SK-N-SH (cell line): ENCODE data around the gene MC3R. TPM values are rescaled to one million over a fixed set of nuclear protein-coding genes. Genes with fewer than 3 reads are reported as not detected.

ENCODE experiments used
- CTCF ChIA-PET: fragments of 300-600, 350-600 bp; formaldehyde crosslinking; extraction: SDS; loops from one replicate; lab custom pipeline; 2021; lab: Yijun Ruan, JAX
- POLR2A ChIA-PET: fragments of 350-600 bp; sonication (Branson Sonifier 250); formaldehyde crosslinking; extraction: SDS; loops from one replicate; lab custom pipeline; 2020; ENCODE audit warnings: antibody characterized with exemption, inconsistent platforms; lab: Yijun Ruan, JAX
- DNase-seq: peaks from one replicate; pipeline ENCODE4 v3.0.0; 2012
- H2AFZ ChIP-seq: fragments of 200-600 bp; sonication (generic); 2 replicates; pipeline ENCODE4 v1.8.1; 2016; ENCODE audit warnings: antibody characterized with exemption, mild to moderate bottlenecking, low read depth
- H3F3A ChIP-seq: fragments of 200-600 bp; sonication (generic); replicated peaks from 2 replicates; pipeline ENCODE3; 2016; ENCODE audit warnings: antibody characterized with exemption, mild to moderate bottlenecking; ENCODE audit not compliant: insufficient read depth
- H3K27ac ChIP-seq, 2 experiments: fragments of 200-500 bp in 1 of 2; fragments of 200-600 bp in 1 of 2; sonication (Bioruptor generic) in 1 of 2; sonication (generic), shearing (Covaris generic) in 1 of 2; 2 replicates each; pipeline versions ENCODE4 v1.5.1 to v1.6.1; 2014 to 2016; ENCODE audit warnings: low read depth in 2 of 2, inconsistent platforms in 1 of 2, low read length in 1 of 2, mild to moderate bottlenecking in 1 of 2, mixed read lengths in 1 of 2
- H3K27me3 ChIP-seq: fragments of 200-600 bp; sonication (generic), shearing (Covaris generic); 2 replicates; pipeline ENCODE4 v1.6.1; 2016; ENCODE audit warnings: mixed run types; ENCODE audit not compliant: insufficient read depth
- H3K36me3 ChIP-seq, 2 experiments: fragments of 200-500 bp in 1 of 2; fragments of 200-600 bp in 1 of 2; sonication (Bioruptor generic) in 1 of 2; sonication (generic) in 1 of 2; replicated peaks in 1 of 2; 2 replicates each; pipeline versions ENCODE3 to v1.5.1; 2014 to 2016; ENCODE audit warnings: low read length in 1 of 2, mild to moderate bottlenecking in 1 of 2; ENCODE audit not compliant: insufficient read depth in 2 of 2, control insufficient read depth in 1 of 2
- H3K4me1 ChIP-seq, 2 experiments: fragments of 200-500 bp in 1 of 2; fragments of 200-600 bp in 1 of 2; sonication (Bioruptor generic) in 1 of 2; sonication (generic), shearing (Covaris generic) in 1 of 2; 2 replicates each; pipeline versions ENCODE4 v1.5.1 to v1.6.1; 2014 to 2016; ENCODE audit warnings: low read depth in 1 of 2, low read length in 1 of 2, mixed run types in 1 of 2; ENCODE audit not compliant: insufficient read depth in 2 of 2, control insufficient read depth in 1 of 2
- H3K4me2 ChIP-seq: fragments of 200-600 bp; sonication (generic), shearing (Covaris generic); 2 replicates; pipeline ENCODE4 v1.6.1; 2017; ENCODE audit warnings: mixed run types
- H3K4me3 ChIP-seq, 2 experiments: fragments of 200-500 bp in 1 of 2; fragments of 200-600 bp in 1 of 2; sonication (Bioruptor generic) in 1 of 2; sonication (generic), shearing (Covaris generic) in 1 of 2; 2 replicates each; pipeline versions ENCODE4 v1.5.1 to v1.8.1; 2014 to 2016; ENCODE audit warnings: low read depth in 2 of 2, inconsistent platforms in 1 of 2, low read length in 1 of 2, mild to moderate bottlenecking in 1 of 2, mixed read lengths in 1 of 2, moderate library complexity in 1 of 2
- H3K79me2 ChIP-seq: fragments of 200-600 bp; sonication (generic); 2 replicates; pipeline ENCODE4 v1.8.1; 2017; ENCODE audit warnings: mild to moderate bottlenecking; ENCODE audit not compliant: insufficient read depth
- H3K9ac ChIP-seq: fragments of 200-600 bp; sonication (generic); 2 replicates; pipeline ENCODE4 v1.6.1; 2017; ENCODE audit warnings: mixed run types
- H3K9me2 ChIP-seq: fragments of 200-600 bp; sonication (generic); 2 replicates; pipeline ENCODE4 v1.6.1; 2017; ENCODE audit warnings: mixed run types
- H3K9me3 ChIP-seq: fragments of 200-600 bp; sonication (generic); 2 replicates; pipeline ENCODE4 v1.6.1; 2017; ENCODE audit warnings: mixed run types, mild to moderate bottlenecking, moderate library complexity
- H4K20me1 ChIP-seq: fragments of 200-600 bp; sonication (generic); 2 replicates; pipeline ENCODE4 v1.6.1; 2017; ENCODE audit warnings: mild to moderate bottlenecking, mixed run types; ENCODE audit not compliant: insufficient read depth
- CTCF ChIP-seq: fragments of 200-600 bp; sonication (generic); IDR thresholded peaks from 2 replicates; pipeline ENCODE4 v1.6.1; 2017; ENCODE audit warnings: antibody characterized with exemption, mild to moderate bottlenecking, moderate library complexity
- EZH2phosphoT487 ChIP-seq: fragments of 200-600 bp; sonication (generic); IDR thresholded peaks from 2 replicates; pipeline ENCODE4 v1.6.1; 2017; ENCODE audit warnings: low read depth, mixed run types, mild to moderate bottlenecking, antibody characterized with exemption, moderate library complexity, borderline replicate concordance
- FOSL2 ChIP-seq: IDR thresholded peaks from 2 replicates; pipeline ENCODE4 v1.4.0; 2012; ENCODE audit warnings: low read depth, mild to moderate bottlenecking, moderate library complexity, borderline replicate concordance
- FOXM1 ChIP-seq: IDR thresholded peaks from 2 replicates; pipeline ENCODE4 v1.4.0; 2012; ENCODE audit warnings: low read depth, mild to moderate bottlenecking
- GABPA ChIP-seq: IDR thresholded peaks from 2 replicates; pipeline ENCODE4 v1.4.0; 2012; ENCODE audit warnings: low read depth, mild to moderate bottlenecking
- MAX ChIP-seq: IDR thresholded peaks from 2 replicates; pipeline ENCODE4 v1.4.0; 2012; ENCODE audit warnings: low read depth
- MEF2A ChIP-seq: IDR thresholded peaks from 2 replicates; pipeline ENCODE4 v1.4.0; 2012; ENCODE audit warnings: low read depth, borderline replicate concordance
- MXI1 ChIP-seq: IDR thresholded peaks from 2 replicates; pipeline ENCODE4 v1.6.1; 2012; ENCODE audit warnings: mild to moderate bottlenecking, low read depth, low read length, improper control_type of control experiment
- NRF1 ChIP-seq: IDR thresholded peaks from 2 replicates; pipeline ENCODE4 v1.6.1; 2012; ENCODE audit warnings: low read depth, mild to moderate bottlenecking, low read length
- PBX3 ChIP-seq: IDR thresholded peaks from 2 replicates; pipeline ENCODE4; 2012
- POLR2AphosphoS5 ChIP-seq: IDR thresholded peaks from 2 replicates; pipeline ENCODE4 v1.6.1; 2012; ENCODE audit warnings: low read depth, low read length
- TAF1 ChIP-seq: IDR thresholded peaks from 2 replicates; pipeline ENCODE4 v1.6.1; 2012; ENCODE audit warnings: low read depth, mild to moderate bottlenecking, low read length, moderate library complexity, borderline replicate concordance
- TCF12 ChIP-seq: IDR thresholded peaks from 2 replicates; pipeline ENCODE4 v1.4.0; 2012
- WGBS: methylation state at CpG from one replicate; pipeline ENCODE4 v1.1.6; 2017; ENCODE audit warnings: low lambda C conversion rate; 5-methylcytosine and 5-hydroxymethylcytosine counted together
- polyA plus RNA-seq, 3 experiments: library from polyadenylated mRNA; depleted of rRNA; stranded (reverse); fragments of >200 nt; gene quantifications; 2 replicates each; pipeline ENCODE4 v1.2.3, GENCODE V29; 2012
- TF ChIP-seq, protein P1 (sequence below): fragments of 150-350 bp; IDR thresholded peaks from 2 replicates; pipeline ENCODE4 v1.6.1; 2016; ENCODE audit warnings: mild to moderate bottlenecking, low read depth, low read length
- TF ChIP-seq, protein P2 (sequence below): fragments of 150-350 bp; IDR thresholded peaks from 2 replicates; pipeline ENCODE4 v1.6.1; 2017; ENCODE audit warnings: antibody characterized with exemption, low read length, low read depth, borderline replicate concordance
- TF ChIP-seq, protein P3 (sequence below): IDR thresholded peaks from 2 replicates; pipeline ENCODE4 v1.4.0; 2012; ENCODE audit warnings: low read depth, borderline replicate concordance

The MC3R gene
- polyA plus RNA-seq, 1 of the 3 experiments (the other 2 are of a cell fraction), result not detected

- H3K4me2 ChIP-seq, result no peak overlapping the region
- no peaks in the 10 kb centered on the region for H3F3A ChIP-seq
- no peaks in the 10 kb centered on the region for H3K36me3 ChIP-seq
- H3K79me2 ChIP-seq, result no peaks in the 10 kb centered on the region
- POLR2A ChIA-PET, result no interaction called here
- H3K27ac ChIP-seq, result no peak overlapping the region
- no peak for TF ChIP-seq MEF2A
- no peak for TF ChIP-seq FOSL2
- TF ChIP-seq, all 33 proteins: peak for 0
- H4K20me1 ChIP-seq, result no peaks in the 10 kb centered on the region
- no peak overlapping the region for H3K4me3 ChIP-seq
- H3K9ac ChIP-seq, result no peak overlapping the region
- CTCF ChIA-PET, result no interaction called here
- no peak for DNase-seq
- H3K4me1 ChIP-seq, result no peaks in the 10 kb centered on the region
- no peaks in the 10 kb centered on the region for H3K9me2 ChIP-seq
- 9% methylated on average over 7 of the region's 7 CpGs for WGBS
- no peaks in the 10 kb centered on the region for H3K27me3 ChIP-seq
- no peak overlapping the region for H2AFZ ChIP-seq
- no peaks in the 10 kb centered on the region for H3K9me3 ChIP-seq
Measured at GRCh38 chr20:56223352-56223751, 25.2 kb upstream of the MC3R start.

GRCh38 chr20:56228021-56228420 is 20.5 kb upstream of the MC3R start:
- no peaks in the 10 kb centered on the region for H3F3A ChIP-seq
- H2AFZ ChIP-seq, result no peak overlapping the region
- no peaks in the 10 kb centered on the region for H4K20me1 ChIP-seq
- H3K4me3 ChIP-seq, result no peak overlapping the region
- no peaks in the 10 kb centered on the region for H3K9me3 ChIP-seq
- H3K79me2 ChIP-seq, result no peaks in the 10 kb centered on the region
- no peak overlapping the region for H3K9ac ChIP-seq
- TF ChIP-seq FOXM1 (no peak), TCF12 (no peak), PBX3 (no peak), CTCF (no peak), TAF1 (no peak), EZH2phosphoT487 (no peak), NRF1 (no peak), POLR2AphosphoS5 (no peak), GABPA (no peak), MAX (no peak), MXI1 (no peak)
- TF ChIP-seq, protein P1, sequence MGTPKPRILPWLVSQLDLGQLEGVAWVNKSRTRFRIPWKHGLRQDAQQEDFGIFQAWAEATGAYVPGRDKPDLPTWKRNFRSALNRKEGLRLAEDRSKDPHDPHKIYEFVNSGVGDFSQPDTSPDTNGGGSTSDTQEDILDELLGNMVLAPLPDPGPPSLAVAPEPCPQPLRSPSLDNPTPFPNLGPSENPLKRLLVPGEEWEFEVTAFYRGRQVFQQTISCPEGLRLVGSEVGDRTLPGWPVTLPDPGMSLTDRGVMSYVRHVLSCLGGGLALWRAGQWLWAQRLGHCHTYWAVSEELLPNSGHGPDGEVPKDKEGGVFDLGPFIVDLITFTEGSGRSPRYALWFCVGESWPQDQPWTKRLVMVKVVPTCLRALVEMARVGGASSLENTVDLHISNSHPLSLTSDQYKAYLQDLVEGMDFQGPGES, result no peak
- TF ChIP-seq, protein P2, sequence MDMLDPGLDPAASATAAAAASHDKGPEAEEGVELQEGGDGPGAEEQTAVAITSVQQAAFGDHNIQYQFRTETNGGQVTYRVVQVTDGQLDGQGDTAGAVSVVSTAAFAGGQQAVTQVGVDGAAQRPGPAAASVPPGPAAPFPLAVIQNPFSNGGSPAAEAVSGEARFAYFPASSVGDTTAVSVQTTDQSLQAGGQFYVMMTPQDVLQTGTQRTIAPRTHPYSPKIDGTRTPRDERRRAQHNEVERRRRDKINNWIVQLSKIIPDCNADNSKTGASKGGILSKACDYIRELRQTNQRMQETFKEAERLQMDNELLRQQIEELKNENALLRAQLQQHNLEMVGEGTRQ, result no peak
- TF ChIP-seq, protein P3, sequence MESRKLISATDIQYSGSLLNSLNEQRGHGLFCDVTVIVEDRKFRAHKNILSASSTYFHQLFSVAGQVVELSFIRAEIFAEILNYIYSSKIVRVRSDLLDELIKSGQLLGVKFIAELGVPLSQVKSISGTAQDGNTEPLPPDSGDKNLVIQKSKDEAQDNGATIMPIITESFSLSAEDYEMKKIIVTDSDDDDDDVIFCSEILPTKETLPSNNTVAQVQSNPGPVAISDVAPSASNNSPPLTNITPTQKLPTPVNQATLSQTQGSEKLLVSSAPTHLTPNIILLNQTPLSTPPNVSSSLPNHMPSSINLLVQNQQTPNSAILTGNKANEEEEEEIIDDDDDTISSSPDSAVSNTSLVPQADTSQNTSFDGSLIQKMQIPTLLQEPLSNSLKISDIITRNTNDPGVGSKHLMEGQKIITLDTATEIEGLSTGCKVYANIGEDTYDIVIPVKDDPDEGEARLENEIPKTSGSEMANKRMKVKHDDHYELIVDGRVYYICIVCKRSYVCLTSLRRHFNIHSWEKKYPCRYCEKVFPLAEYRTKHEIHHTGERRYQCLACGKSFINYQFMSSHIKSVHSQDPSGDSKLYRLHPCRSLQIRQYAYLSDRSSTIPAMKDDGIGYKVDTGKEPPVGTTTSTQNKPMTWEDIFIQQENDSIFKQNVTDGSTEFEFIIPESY, result no peak
- H3K36me3 ChIP-seq, result no peaks in the 10 kb centered on the region
- ChIA-PET POLR2A (no interaction called here), CTCF (interaction anchor here (1.1 kb wide), 1 partner anchor 20 kb away, joined by 4 read pairs; the partner anchor contains the start of gene MC3R)
- no peak overlapping the region for H3K4me2 ChIP-seq
- H3K9me2 ChIP-seq, result no peaks in the 10 kb centered on the region
- H3K27ac ChIP-seq, result no peak overlapping the region
- no peaks in the 10 kb centered on the region for H3K27me3 ChIP-seq
- WGBS, result 0% methylated on average over 2 of the region's 3 CpGs
- H3K4me1 ChIP-seq, result no peaks in the 10 kb centered on the region
- no peak for DNase-seq
